Loucy (cell line): ENCODE results near the gene RNASET2.
"Not testable (repeated sequence)": the region's sequence is repeated elsewhere in the genome, so short reads cannot be mapped to it uniquely, and the experiment has no call there.

Experiments used
- H2AFZ ChIP-seq: fragments of 200-600 bp; sonication (generic); 2 replicates; pipeline ENCODE4 v1.6.0; 2016; ENCODE audit warnings: antibody characterized with exemption, mild to moderate bottlenecking, low read length, moderate library complexity
- H3F3A ChIP-seq: fragments of 200-600 bp; 2 replicates; pipeline ENCODE4 v1.6.0; 2016; ENCODE audit warnings: antibody characterized with exemption, low read depth, mild to moderate bottlenecking
- H3K27me3 ChIP-seq: fragments of 200-600 bp; sonication (generic); 2 replicates; pipeline ENCODE4 v1.6.1; 2014; ENCODE audit warnings: low read length, mild to moderate bottlenecking; ENCODE audit not compliant: insufficient read depth, poor library complexity, severe bottlenecking
- H3K36me3 ChIP-seq: fragments of 200-600 bp; sonication (generic); 2 replicates; pipeline ENCODE4 v1.6.1; 2016; ENCODE audit warnings: low read length; ENCODE audit not compliant: insufficient read depth
- H3K4me1 ChIP-seq: fragments of 200-600 bp; sonication (generic); 2 replicates; pipeline ENCODE4 v1.5.1; 2014; ENCODE audit warnings: low read length, mild to moderate bottlenecking; ENCODE audit not compliant: insufficient read depth, poor library complexity, severe bottlenecking
- H3K4me2 ChIP-seq: fragments of 200-600 bp; sonication (generic); 2 replicates; pipeline ENCODE4 v1.6.0; 2014; ENCODE audit warnings: antibody characterized with exemption, low read length, low read depth, mild to moderate bottlenecking; ENCODE audit not compliant: poor library complexity, severe bottlenecking
- H3K4me3 ChIP-seq: fragments of 200-600 bp; sonication (generic); 2 replicates; pipeline ENCODE4 v1.5.1; 2014; ENCODE audit warnings: low read length, mild to moderate bottlenecking, mixed read lengths; ENCODE audit not compliant: poor library complexity, severe bottlenecking
- H3K79me2 ChIP-seq: fragments of 200-600 bp; sonication (generic); 2 replicates; pipeline ENCODE4 v1.6.1; 2014; ENCODE audit warnings: low read length; ENCODE audit not compliant: insufficient read depth
- H3K9ac ChIP-seq: fragments of 200-600 bp; sonication (generic); 2 replicates; pipeline ENCODE4 v1.6.0; 2014; ENCODE audit warnings: mild to moderate bottlenecking, low read depth, low read length, moderate library complexity; ENCODE audit not compliant: poor library complexity, severe bottlenecking
- H3K9me2 ChIP-seq: fragments of 200-600 bp; sonication (generic); replicated peaks from 2 replicates; pipeline ENCODE4 v1.6.1; 2016; ENCODE audit warnings: low read depth, low read length, mixed read lengths
- H3K9me3 ChIP-seq: fragments of 200-600 bp; sonication (generic); 2 replicates; pipeline ENCODE4 v1.6.1; 2014; ENCODE audit warnings: mild to moderate bottlenecking, antibody characterized with exemption, low read length, low read depth; ENCODE audit not compliant: insufficient read depth
- H4K20me1 ChIP-seq: fragments of 200-600 bp; sonication (generic); 2 replicates; pipeline ENCODE4 v1.6.0; 2014; ENCODE audit warnings: antibody characterized with exemption, low read length, mild to moderate bottlenecking; ENCODE audit not compliant: insufficient read depth, poor library complexity, severe bottlenecking
- EZH2phosphoT487 ChIP-seq: fragments of 200-600 bp; IDR thresholded peaks from 2 replicates; pipeline ENCODE4 v1.6.1; 2018; ENCODE audit warnings: antibody characterized with exemption, mild to moderate bottlenecking, moderate library complexity, borderline replicate concordance
- TF ChIP-seq, protein P1 (sequence below): fragments of 200-600 bp; sonication (generic); conservative IDR thresholded peaks from 2 replicates; pipeline ENCODE4 v1.5.1; 2014; ENCODE audit warnings: mild to moderate bottlenecking, antibody characterized with exemption, low read length

Gene RNASET2

DNA sequence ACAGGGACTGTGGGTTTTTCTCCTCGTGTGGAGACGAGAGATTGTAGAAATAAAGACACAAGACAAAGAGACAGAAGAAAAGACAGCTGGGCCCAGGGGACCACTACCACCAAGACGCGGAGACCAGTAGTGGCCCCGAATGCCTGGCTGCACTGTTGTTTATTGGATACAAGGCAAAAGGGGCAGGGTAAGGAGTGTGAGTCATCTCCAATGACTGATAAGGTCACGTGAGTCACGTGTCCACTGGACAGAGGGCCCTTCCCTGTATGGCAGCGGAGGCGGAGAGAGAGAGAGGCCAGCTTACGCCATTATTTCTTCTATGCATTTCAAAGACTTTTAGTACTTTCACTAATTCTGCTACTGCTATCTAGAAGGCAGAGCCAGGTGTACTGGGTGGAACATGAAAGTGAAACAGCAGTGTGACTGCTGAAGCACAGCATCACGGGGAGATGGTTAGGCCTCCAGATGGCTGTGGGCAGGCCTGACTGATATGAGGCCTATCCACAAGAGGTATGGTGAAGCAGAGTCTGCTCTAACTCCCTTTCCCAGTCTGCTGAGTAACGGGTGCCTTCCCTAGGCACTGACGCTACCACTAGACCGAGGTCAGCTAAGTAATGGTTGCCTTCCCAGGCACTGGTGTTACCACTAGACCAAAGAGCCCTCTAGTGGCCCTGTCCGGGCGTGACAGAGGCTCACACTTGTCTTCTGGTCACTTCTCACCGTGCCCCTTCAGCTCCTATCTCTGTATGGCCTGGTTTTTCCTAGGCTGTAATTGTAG is 5.3 kb downstream of the RNASET2 start:
- H4K20me1 ChIP-seq, H3K27me3 ChIP-seq, H3K9me2 ChIP-seq, H3K9me3 ChIP-seq, H3K79me2 ChIP-seq, H3F3A ChIP-seq, H3K36me3 ChIP-seq: not testable (repeated sequence)
- TF ChIP-seq, protein P1, sequence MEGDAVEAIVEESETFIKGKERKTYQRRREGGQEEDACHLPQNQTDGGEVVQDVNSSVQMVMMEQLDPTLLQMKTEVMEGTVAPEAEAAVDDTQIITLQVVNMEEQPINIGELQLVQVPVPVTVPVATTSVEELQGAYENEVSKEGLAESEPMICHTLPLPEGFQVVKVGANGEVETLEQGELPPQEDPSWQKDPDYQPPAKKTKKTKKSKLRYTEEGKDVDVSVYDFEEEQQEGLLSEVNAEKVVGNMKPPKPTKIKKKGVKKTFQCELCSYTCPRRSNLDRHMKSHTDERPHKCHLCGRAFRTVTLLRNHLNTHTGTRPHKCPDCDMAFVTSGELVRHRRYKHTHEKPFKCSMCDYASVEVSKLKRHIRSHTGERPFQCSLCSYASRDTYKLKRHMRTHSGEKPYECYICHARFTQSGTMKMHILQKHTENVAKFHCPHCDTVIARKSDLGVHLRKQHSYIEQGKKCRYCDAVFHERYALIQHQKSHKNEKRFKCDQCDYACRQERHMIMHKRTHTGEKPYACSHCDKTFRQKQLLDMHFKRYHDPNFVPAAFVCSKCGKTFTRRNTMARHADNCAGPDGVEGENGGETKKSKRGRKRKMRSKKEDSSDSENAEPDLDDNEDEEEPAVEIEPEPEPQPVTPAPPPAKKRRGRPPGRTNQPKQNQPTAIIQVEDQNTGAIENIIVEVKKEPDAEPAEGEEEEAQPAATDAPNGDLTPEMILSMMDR = peak; percentile 69
- H3K4me2 ChIP-seq = peak overlapping the region; percentile 62
- peak overlapping the region; percentile 55 for H3K4me3 ChIP-seq
- H3K4me1 ChIP-seq = peaks cover 20% of the 10 kb centered on the region
- peak overlapping the region; percentile 30 for H3K9ac ChIP-seq
- H2AFZ ChIP-seq = 0 out of 2 replicates have a peak overlapping the region, but pooled peaks have one; percentile 51

DNA sequence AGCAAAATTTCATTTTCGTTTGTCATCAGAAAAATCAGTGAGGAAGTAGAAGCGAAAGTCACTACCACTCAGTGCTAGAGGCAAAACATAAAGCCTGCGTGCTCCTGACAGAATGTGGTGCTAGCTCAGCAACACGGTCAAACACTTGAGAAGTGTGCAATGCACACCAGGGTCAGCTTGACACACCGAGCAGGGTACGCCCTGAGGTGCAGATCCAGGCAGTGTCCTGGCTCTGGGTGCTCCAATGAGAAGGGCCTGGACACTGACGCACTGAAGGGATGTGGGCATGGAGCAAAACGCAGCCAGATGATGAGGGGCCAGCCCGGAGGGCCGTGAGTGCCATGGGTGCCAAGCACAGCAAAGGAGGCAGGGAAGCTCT is 5.9 kb downstream of the RNASET2 start:
- Histone ChIP-seq H3K27me3 (no peaks in the 10 kb centered on the region), H3K36me3 (no peaks in the 10 kb centered on the region), H3F3A (no peaks in the 10 kb centered on the region), H3K9me3 (no peaks in the 10 kb centered on the region), H4K20me1 (no peaks in the 10 kb centered on the region), H2AFZ (no peak overlapping the region), H3K4me3 (no peak overlapping the region), H3K9ac (no peak overlapping the region), H3K9me2 (no peaks in the 10 kb centered on the region), H3K4me1 (peaks cover 15% of the 10 kb centered on the region), H3K79me2 (peaks cover 3% of the 10 kb centered on the region; the same call in 1 of the 2 replicates), H3K4me2 (no peak overlapping the region)
- TF ChIP-seq EZH2phosphoT487 = no peak
- TF ChIP-seq, protein P1 = no peak

DNA sequence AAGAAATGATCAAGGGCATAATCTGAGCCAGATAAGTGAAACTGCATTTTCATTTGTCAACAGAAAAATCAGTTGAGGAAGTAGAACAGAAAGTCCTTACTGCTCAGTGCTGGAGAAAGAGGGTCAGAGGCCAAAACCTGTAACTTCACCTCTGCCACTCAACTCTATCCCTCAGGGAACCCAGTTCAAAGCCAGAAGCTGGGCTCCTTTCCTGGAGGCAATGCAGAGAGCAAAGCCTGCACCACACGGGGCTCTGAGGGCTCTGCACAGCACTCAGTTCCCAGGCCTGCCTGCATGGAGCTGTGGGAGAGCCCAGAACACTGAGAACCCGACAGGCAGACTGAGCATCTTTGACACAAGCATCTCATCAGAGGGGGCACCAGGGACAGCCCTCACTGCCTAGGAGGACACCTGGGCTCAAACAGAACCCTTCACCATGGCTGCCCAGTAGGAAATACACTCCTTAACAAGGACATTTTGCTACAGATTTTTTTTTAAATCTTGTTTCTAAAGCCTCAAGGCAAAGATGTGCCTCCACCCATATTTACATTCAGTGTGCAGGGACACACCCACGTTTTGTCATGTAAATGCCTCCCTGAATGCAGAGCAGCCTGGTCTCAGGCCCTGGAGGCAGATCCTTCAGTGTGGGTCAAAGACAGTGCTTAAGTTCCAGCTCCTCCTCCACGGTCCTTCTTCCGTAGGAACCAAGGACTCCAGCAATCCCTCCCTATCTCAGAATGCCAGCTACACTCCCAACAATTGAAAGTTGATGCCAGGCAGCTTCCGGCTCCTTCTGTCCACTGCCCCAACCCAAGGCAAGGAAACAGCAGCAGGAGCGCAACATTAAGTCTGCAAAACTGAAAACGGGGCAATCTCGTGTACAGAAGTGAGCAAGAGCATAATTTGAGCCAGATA is 6.6 kb downstream of the RNASET2 start:
- TF ChIP-seq, protein P1 = no peak
- TF ChIP-seq EZH2phosphoT487 = no peak
- Histone ChIP-seq H3K4me2 (no peak overlapping the region), H3F3A (no peaks in the 10 kb centered on the region), H4K20me1 (no peaks in the 10 kb centered on the region), H3K9ac (no peak overlapping the region), H3K36me3 (no peaks in the 10 kb centered on the region), H3K79me2 (no peaks in the 10 kb centered on the region), H3K4me1 (peaks cover 12% of the 10 kb centered on the region), H3K9me2 (no peaks in the 10 kb centered on the region), H3K9me3 (no peaks in the 10 kb centered on the region), H3K27me3 (no peaks in the 10 kb centered on the region), H2AFZ (no peak overlapping the region), H3K4me3 (no peak overlapping the region)

DNA sequence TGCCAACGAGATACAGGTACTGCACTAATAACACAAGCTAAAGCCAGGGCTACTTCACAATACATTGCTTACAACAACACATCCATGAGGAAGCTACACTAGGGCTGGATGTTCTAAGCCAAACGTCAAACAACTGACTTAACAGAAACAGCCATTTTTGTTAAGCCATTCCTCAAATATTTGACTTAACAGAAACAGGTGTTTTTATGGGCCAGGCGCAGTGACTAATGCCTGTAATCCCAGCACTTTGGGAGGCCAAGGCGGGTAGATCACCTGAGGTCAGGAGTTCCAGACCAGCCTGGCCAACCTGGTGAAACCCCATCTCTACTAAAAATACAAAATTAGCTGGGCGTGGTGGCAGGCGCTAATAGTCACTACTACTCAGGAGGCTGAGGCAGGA is 7.6 kb downstream of the RNASET2 start:
- not testable (repeated sequence) for H3K4me3 ChIP-seq, H3K27me3 ChIP-seq, H4K20me1 ChIP-seq, H2AFZ ChIP-seq, H3F3A ChIP-seq, H3K36me3 ChIP-seq, H3K9ac ChIP-seq, H3K9me2 ChIP-seq, H3K79me2 ChIP-seq, H3K4me2 ChIP-seq, H3K4me1 ChIP-seq, H3K9me3 ChIP-seq
